ENCODE measurements around the gene ARL3. TPM values are rescaled to one million over a fixed set of nuclear protein-coding genes. Genes with fewer than 3 reads are reported as not detected.

Gene ARL3
- total RNA-seq, 4 donors from 2014 or later, result 7.9 to 9.8 (median 8.4) TPM

DNA sequence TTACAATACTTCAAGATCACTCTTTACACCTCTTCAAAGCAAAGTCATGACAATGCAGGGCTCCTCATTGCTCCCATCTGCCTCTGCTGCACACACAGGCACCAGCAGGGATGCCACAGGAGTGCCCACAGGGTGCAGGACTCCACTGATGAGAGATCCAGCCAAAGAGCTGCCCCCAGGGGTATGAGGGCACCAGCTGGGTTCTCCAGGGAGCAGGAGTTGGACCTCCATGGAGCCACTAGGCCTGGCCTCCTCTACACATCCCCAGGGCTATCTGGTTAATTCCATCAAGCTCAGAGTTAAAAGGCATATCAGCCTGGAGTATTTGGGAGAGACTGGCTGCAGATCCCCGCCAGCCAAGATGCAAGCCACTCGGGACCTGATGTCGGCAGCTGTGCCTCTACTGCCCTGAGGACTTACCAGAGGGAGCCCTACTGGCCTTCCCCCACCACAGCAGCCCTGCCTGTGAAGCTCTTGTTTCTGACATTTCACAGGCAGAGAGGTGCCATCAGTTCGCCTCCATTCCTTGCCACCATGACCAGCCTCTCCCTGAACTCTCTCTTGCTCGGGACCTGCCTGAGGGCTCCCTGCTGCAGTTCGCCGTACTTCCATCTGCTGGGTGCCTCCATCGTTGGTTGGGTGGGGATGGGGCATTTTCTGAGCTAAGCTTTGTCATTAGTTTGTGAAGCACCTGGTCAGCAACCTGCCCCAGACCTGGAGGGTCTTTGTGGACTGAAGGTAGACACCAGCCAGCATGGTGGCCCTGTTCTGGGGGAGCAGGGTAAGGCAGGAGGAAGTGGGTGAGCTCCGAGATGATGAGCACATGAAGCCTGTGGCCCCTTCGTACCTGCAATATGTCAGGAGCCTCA is 82.4 kb downstream of the ARL3 start:
- Histone ChIP-seq H3K27me3 (no peaks in the 10 kb centered on the region), H3K9me3 (no peaks in the 10 kb centered on the region), H3K4me3 (no peak overlapping the region), H3K27ac (replicated peaks in 1 of 4) (peak overlapping the region in 2 of 4 donors; percentile 31 to 69), H3K4me1 (peaks cover 48 to 80% (median 66%) of the 10 kb centered on the region in 4 donors), H3K36me3 (peaks cover 0 to 17% (median 13%) of the 10 kb centered on the region in 4 donors)
- DNase-seq (ENCODE audit: extremely low spot score), result no peak
- WGBS, result 67% methylated on average over 1 of the region's 10 CpGs
- no peak for TF ChIP-seq POLR2A (IDR thresholded peaks at IDR 0.05; ENCODE audit: low read depth)
- no peak for TF ChIP-seq CTCF (IDR thresholded peaks at IDR 0.05)
- no peak for TF ChIP-seq EP300 (IDR thresholded peaks at IDR 0.05)
- no peak for TF ChIP-seq POLR2AphosphoS5 (IDR thresholded peaks at IDR 0.05)
- intact Hi-C loops (cut with DNase I), result no loop called here

DNA sequence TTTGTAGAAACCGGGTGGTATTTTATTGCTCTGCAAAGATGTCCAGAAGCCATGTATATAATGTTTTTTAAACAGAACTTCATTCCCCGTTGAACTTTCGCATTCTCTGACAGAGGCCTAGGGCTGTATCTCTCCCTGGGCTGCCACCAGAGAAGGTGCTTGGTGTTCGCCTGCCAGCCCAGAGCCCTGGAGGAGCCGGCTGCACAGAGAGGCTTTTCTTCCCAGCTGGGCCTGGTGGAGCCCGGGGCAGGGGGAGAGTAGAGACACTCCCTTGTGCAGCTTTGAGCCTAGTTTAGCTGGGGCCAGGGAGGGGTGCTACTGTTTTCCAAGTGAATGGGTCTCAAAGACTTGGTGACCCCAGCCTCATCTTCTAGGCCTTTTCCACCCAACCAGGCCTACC is 83.5 kb downstream of the ARL3 start:
- 78% methylated on average over 6 of the region's 6 CpGs for WGBS
- intact Hi-C loops (cut with DNase I), result no loop called here
- H3K4me1 ChIP-seq, result peaks cover 59 to 91% (median 77%) of the 10 kb centered on the region in 4 donors
- no peak overlapping the region for H3K4me3 ChIP-seq
- H3K27me3 ChIP-seq, result no peaks in the 10 kb centered on the region
- H3K36me3 ChIP-seq, result peaks cover 0 to 17% (median 13%) of the 10 kb centered on the region in 4 donors
- no peaks in the 10 kb centered on the region for H3K9me3 ChIP-seq
- peak overlapping the region in 2 of 4 donors; percentile 37 to 81 for H3K27ac ChIP-seq (replicated peaks in 1 of 4)
- no peak for DNase-seq (ENCODE audit: extremely low spot score)
- TF ChIP-seq POLR2A (IDR thresholded peaks at IDR 0.05; ENCODE audit: low read depth) (no peak), POLR2AphosphoS5 (IDR thresholded peaks at IDR 0.05) (no peak), CTCF (IDR thresholded peaks at IDR 0.05) (no peak)

- intact Hi-C loops (cut with DNase I), result no loop called here
- whole genome bisulfite sequencing, result 69% methylated on average over 16 of the region's 22 CpGs
- peaks cover 66 to 97% (median 84%) of the 10 kb centered on the region in 4 donors for H3K4me1 ChIP-seq
Measured at GRCh38 chr10:102629661-102630614, 84.3 kb downstream of the ARL3 start.

More at GRCh38 chr10:102629661-102630614, 84.3 kb downstream of the ARL3 start:
- Histone ChIP-seq H3K27me3 (no peaks in the 10 kb centered on the region), H3K9me3 (no peaks in the 10 kb centered on the region), H3K36me3 (peaks cover 0 to 17% (median 13%) of the 10 kb centered on the region in 4 donors), H3K4me3 (no peak overlapping the region), H3K27ac (replicated peaks in 1 of 4) (peak overlapping the region; percentile 37 to 90 (median 82))
- TF ChIP-seq CTCF (IDR thresholded peaks at IDR 0.05) (no peak), EP300 (IDR thresholded peaks at IDR 0.05) (no peak), POLR2AphosphoS5 (IDR thresholded peaks at IDR 0.05) (no peak), POLR2A (IDR thresholded peaks at IDR 0.05; ENCODE audit: low read depth) (no peak)
- no peak for DNase-seq (ENCODE audit: extremely low spot score)

All from esophagus muscularis mucosa (tissue), 4 donors.